ENCODE measurements around the gene AVEN. TPM values are rescaled to one million over a fixed set of nuclear protein-coding genes. Genes with fewer than 3 reads are reported as not detected.

AVEN gene
- total RNA-seq, 4 donors from 2014 or later: 12.3 to 27.9 (median 18.0) TPM

GRCh38 chr15:33858836-33859235, 180.2 kb downstream of the AVEN start:
- no peaks in the 10 kb centered on the region for H3K36me3 ChIP-seq
- H3K27me3 ChIP-seq: no peaks in the 10 kb centered on the region
- intact Hi-C loops (cut with DNase I; ENCODE audit: low total_unique reads): no loop called here
- H3K4me3 ChIP-seq: no peak overlapping the region
- no peak for TF ChIP-seq CTCF (IDR thresholded peaks at IDR 0.05)
- no peaks in the 10 kb centered on the region for H3K9me3 ChIP-seq
- no peak overlapping the region for H3K27ac ChIP-seq
- no peak for DNase-seq
- no peaks in the 10 kb centered on the region for H3K4me1 ChIP-seq

- Histone ChIP-seq H3K9me3 (no peaks in the 10 kb centered on the region), H3K4me3 (no peak overlapping the region), H3K4me1 (no peaks in the 10 kb centered on the region), H3K36me3 (no peaks in the 10 kb centered on the region), H3K27ac (no peak overlapping the region), H3K27me3 (no peaks in the 10 kb centered on the region)
- TF ChIP-seq CTCF (IDR thresholded peaks at IDR 0.05) (no peak), POLR2A (IDR thresholded peaks at IDR 0.05) (no peak)
- no peak for DNase-seq
- intact Hi-C loops (cut with DNase I; ENCODE audit: low total_unique reads): no loop called here
These were observed 181.3 kb downstream of the AVEN start for GRCh38 chr15:33857726-33858125.

GRCh38 chr15:33852570-33852969, 186.4 kb downstream of the AVEN start:
- Histone ChIP-seq H3K36me3 (no peaks in the 10 kb centered on the region), H3K4me3 (no peak overlapping the region), H3K27me3 (no peaks in the 10 kb centered on the region), H3K27ac (no peak overlapping the region), H3K9me3 (no peaks in the 10 kb centered on the region), H3K4me1 (no peaks in the 10 kb centered on the region)
- intact Hi-C loops (cut with DNase I; ENCODE audit: low total_unique reads): no loop called here
- no peak for TF ChIP-seq POLR2A (IDR thresholded peaks at IDR 0.05)
- no peak for TF ChIP-seq CTCF (IDR thresholded peaks at IDR 0.05)
- no peak for DNase-seq

- H3K27me3 ChIP-seq: no peaks in the 10 kb centered on the region
- H3K4me1 ChIP-seq: no peaks in the 10 kb centered on the region
- H3K4me3 ChIP-seq: no peak overlapping the region
- H3K27ac ChIP-seq: no peak overlapping the region
- H3K9me3 ChIP-seq: no peaks in the 10 kb centered on the region
- no peak for TF ChIP-seq CTCF (IDR thresholded peaks at IDR 0.05)
- no peak for TF ChIP-seq POLR2A (IDR thresholded peaks at IDR 0.05)
- intact Hi-C loops (cut with DNase I; ENCODE audit: low total_unique reads): no loop called here
- H3K36me3 ChIP-seq: no peaks in the 10 kb centered on the region
- no peak for DNase-seq
These were observed 186.9 kb downstream of the AVEN start for GRCh38 chr15:33852094-33852493.

GRCh38 chr15:33851079-33851478, 187.9 kb downstream of the AVEN start:
- Histone ChIP-seq H3K4me3 (no peak overlapping the region), H3K27ac (no peak overlapping the region), H3K36me3 (no peaks in the 10 kb centered on the region), H3K9me3 (no peaks in the 10 kb centered on the region), H3K27me3 (no peaks in the 10 kb centered on the region), H3K4me1 (no peaks in the 10 kb centered on the region)
- DNase-seq: no peak
- TF ChIP-seq POLR2A (IDR thresholded peaks at IDR 0.05) (no peak), CTCF (IDR thresholded peaks at IDR 0.05) (no peak)
- intact Hi-C loops (cut with DNase I; ENCODE audit: low total_unique reads): no loop called here

Measured in uterus (tissue), 4 donors.